Fibroblast of lung (primary cell): ENCODE results near the gene GLIPR1L2. TPM values are rescaled to one million over a fixed set of nuclear protein-coding genes. Genes with fewer than 3 reads are reported as not detected.

Experiments
- DNase-seq, 2 donors: peaks; one replicate each; pipeline versions ENCODE4 v3.0.0 to v3.0.0-alpha.2; 2010; ENCODE audit warnings: low read depth in 2 of 2
- H2AFZ ChIP-seq: 2 replicates; pipeline ENCODE4 v1.5.1; 2012; ENCODE audit warnings: low read length, control low read depth, inconsistent platforms
- H3K27ac ChIP-seq: 2 replicates; pipeline ENCODE4 v1.5.1; 2011; ENCODE audit warnings: low read length, control low read depth; ENCODE audit not compliant: insufficient read depth
- H3K27me3 ChIP-seq: 2 replicates; pipeline ENCODE4 v1.5.1; 2011; ENCODE audit warnings: mild to moderate bottlenecking, low read length; ENCODE audit not compliant: control insufficient read depth, insufficient read depth
- H3K36me3 ChIP-seq: 2 replicates; pipeline ENCODE4 v1.5.1; 2011; ENCODE audit warnings: low read length; ENCODE audit not compliant: control insufficient read depth, insufficient read depth
- H3K4me1 ChIP-seq: 2 replicates; pipeline ENCODE4 v1.5.1; 2011; ENCODE audit warnings: low read length; ENCODE audit not compliant: control insufficient read depth, insufficient read depth; ENCODE audit errors: extremely low read depth
- H3K4me2 ChIP-seq: 2 replicates; pipeline ENCODE4 v1.5.1; 2011; ENCODE audit warnings: low read length, control low read depth; ENCODE audit not compliant: insufficient read depth; ENCODE audit errors: extremely low read depth
- H3K4me3 ChIP-seq, 4 experiments: fragments of 200-600 bp in 1 of 4; sonication (generic) in 1 of 4; replicated peaks in 1 of 4; 2 replicates each; pipeline ENCODE4 v1.5.1; 2011 to 2016; ENCODE audit warnings: low read length in 4 of 4, low read depth in 3 of 4, mild to moderate bottlenecking in 3 of 4, control low read depth in 2 of 4, inconsistent platforms in 1 of 4, mixed read lengths in 1 of 4; ENCODE audit not compliant: insufficient read depth in 1 of 4; ENCODE audit errors: control extremely low read depth in 1 of 4
- H3K79me2 ChIP-seq: 2 replicates; pipeline ENCODE4 v1.5.1; 2012; ENCODE audit warnings: mild to moderate bottlenecking, low read length, inconsistent platforms; ENCODE audit not compliant: control insufficient read depth, insufficient read depth
- H3K9ac ChIP-seq: 2 replicates; pipeline ENCODE4 v1.5.1; 2011; ENCODE audit warnings: mild to moderate bottlenecking, low read length, control low read depth; ENCODE audit not compliant: insufficient read depth
- H3K9me3 ChIP-seq: 2 replicates; pipeline ENCODE4 v1.5.1; 2012; ENCODE audit warnings: low read depth, low read length; ENCODE audit not compliant: control insufficient read depth, insufficient read depth
- H4K20me1 ChIP-seq: 2 replicates; pipeline ENCODE4 v1.5.1; 2011; ENCODE audit warnings: low read length; ENCODE audit not compliant: control insufficient read depth, insufficient read depth; ENCODE audit errors: extremely low read depth
- EZH2 ChIP-seq: IDR thresholded peaks from 2 replicates; pipeline ENCODE4 v1.5.1; 2012; ENCODE audit warnings: low read length, control low read depth, mild to moderate bottlenecking; ENCODE audit errors: missing control alignments
- polyA plus RNA-seq, 2 donors: library from polyadenylated mRNA; depleted of rRNA in 1 of 2; stranded (reverse) in 1 of 2; unstranded in 1 of 2; fragments of >200 nt; gene quantifications; 2 replicates each; pipeline ENCODE4 v1.2.1, GENCODE V29; 2011 to 2012; ENCODE audit warnings: missing spikeins in 1 of 2
- total RNA-seq: library from RNA; depleted of rRNA; stranded (reverse); fragments of >200 nt; gene quantifications from 2 replicates; pipeline ENCODE4 v1.2.1, GENCODE V29; 2014
- TF ChIP-seq, protein P1 (sequence below), 2 donors: IDR thresholded peaks in 1 of 2; conservative IDR thresholded peaks in 1 of 2; 1 replicate in 1 of 2; 2 replicates in 1 of 2; pipeline ENCODE4 v1.5.1; 2011 to 2012; ENCODE audit warnings: low read length in 2 of 2, control low read depth in 1 of 2, inconsistent platforms in 1 of 2, low read depth in 1 of 2, mild to moderate bottlenecking in 1 of 2

The GLIPR1L2 gene
- total and polyA plus RNA-seq, 2 donors (not counting 1 experiment from before 2014, with no cell fraction given), result 0.33 TPM

DNA sequence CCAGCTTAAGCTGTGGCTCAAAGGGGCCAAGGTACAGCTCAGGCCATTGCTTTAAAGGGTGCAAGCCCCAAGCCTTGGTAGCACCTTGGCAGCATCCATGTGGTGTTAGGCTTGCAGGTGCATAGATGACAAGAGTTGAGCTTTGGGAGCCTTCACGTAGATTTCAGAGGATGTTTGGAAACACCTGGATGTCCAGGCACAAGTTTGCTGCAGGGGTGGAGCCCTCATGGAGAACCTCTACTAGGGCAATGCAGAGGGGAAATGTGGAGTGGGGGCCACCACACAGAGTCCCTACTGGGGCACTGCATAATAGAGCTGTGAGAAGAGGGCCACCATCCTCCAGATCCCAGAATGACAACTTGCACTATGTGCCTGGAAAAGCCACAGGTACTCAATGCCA lies 37.9 kb downstream of the GLIPR1L2 start:
- no peak overlapping the region for H3K9ac ChIP-seq
- TF ChIP-seq, protein P1, sequence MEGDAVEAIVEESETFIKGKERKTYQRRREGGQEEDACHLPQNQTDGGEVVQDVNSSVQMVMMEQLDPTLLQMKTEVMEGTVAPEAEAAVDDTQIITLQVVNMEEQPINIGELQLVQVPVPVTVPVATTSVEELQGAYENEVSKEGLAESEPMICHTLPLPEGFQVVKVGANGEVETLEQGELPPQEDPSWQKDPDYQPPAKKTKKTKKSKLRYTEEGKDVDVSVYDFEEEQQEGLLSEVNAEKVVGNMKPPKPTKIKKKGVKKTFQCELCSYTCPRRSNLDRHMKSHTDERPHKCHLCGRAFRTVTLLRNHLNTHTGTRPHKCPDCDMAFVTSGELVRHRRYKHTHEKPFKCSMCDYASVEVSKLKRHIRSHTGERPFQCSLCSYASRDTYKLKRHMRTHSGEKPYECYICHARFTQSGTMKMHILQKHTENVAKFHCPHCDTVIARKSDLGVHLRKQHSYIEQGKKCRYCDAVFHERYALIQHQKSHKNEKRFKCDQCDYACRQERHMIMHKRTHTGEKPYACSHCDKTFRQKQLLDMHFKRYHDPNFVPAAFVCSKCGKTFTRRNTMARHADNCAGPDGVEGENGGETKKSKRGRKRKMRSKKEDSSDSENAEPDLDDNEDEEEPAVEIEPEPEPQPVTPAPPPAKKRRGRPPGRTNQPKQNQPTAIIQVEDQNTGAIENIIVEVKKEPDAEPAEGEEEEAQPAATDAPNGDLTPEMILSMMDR (conservative IDR thresholded peaks at IDR 0.05 in 1 of 2, IDR thresholded peaks at IDR 0.05 in 1 of 2; ENCODE audit: low read depth in 1 of 2, low read length in 2 of 2), result no peak
- TF ChIP-seq EZH2, result no peak
- H3K27ac ChIP-seq, result no peak overlapping the region
- no peaks in the 10 kb centered on the region for H3K79me2 ChIP-seq
- no peaks in the 10 kb centered on the region for H3K27me3 ChIP-seq
- DNase-seq, result no peak
- no peaks in the 10 kb centered on the region for H3K4me1 ChIP-seq
- H2AFZ ChIP-seq, result no peak overlapping the region
- no peaks in the 10 kb centered on the region for H3K9me3 ChIP-seq
- H3K4me3 ChIP-seq, result no peak overlapping the region
- H4K20me1 ChIP-seq, result no peaks in the 10 kb centered on the region
- H3K4me2 ChIP-seq, result no peak overlapping the region
- H3K36me3 ChIP-seq, result no peaks in the 10 kb centered on the region

GRCh38 chr12:75432924-75433323 lies 42.0 kb downstream of the GLIPR1L2 start:
- Histone ChIP-seq H3K36me3 (no peaks in the 10 kb centered on the region), H3K79me2 (no peaks in the 10 kb centered on the region), H2AFZ (no peak overlapping the region), H3K4me3 (no peak overlapping the region), H3K4me1 (no peaks in the 10 kb centered on the region), H3K27me3 (no peaks in the 10 kb centered on the region), H4K20me1 (no peaks in the 10 kb centered on the region), H3K4me2 (no peak overlapping the region), H3K9me3 (no peaks in the 10 kb centered on the region), H3K27ac (no peak overlapping the region), H3K9ac (no peak overlapping the region)
- no peak for TF ChIP-seq EZH2
- TF ChIP-seq, protein P1 (conservative IDR thresholded peaks at IDR 0.05 in 1 of 2, IDR thresholded peaks at IDR 0.05 in 1 of 2; ENCODE audit: low read depth in 1 of 2, low read length in 2 of 2), result no peak
- DNase-seq, result no peak

- Histone ChIP-seq H3K36me3 (no peaks in the 10 kb centered on the region), H4K20me1 (no peaks in the 10 kb centered on the region), H3K4me1 (peaks cover 3% of the 10 kb centered on the region), H3K27me3 (no peaks in the 10 kb centered on the region), H2AFZ (no peak overlapping the region), H3K4me2 (no peak overlapping the region), H3K27ac (no peak overlapping the region), H3K79me2 (no peaks in the 10 kb centered on the region), H3K4me3 (no peak overlapping the region), H3K9me3 (no peaks in the 10 kb centered on the region), H3K9ac (no peak overlapping the region)
- TF ChIP-seq, protein P1 (conservative IDR thresholded peaks at IDR 0.05 in 1 of 2, IDR thresholded peaks at IDR 0.05 in 1 of 2; ENCODE audit: low read depth in 1 of 2, low read length in 2 of 2), result peak in 1 of 2 donors; percentile 44
- TF ChIP-seq EZH2, result no peak
- DNase-seq, result peak; percentile 44 to 49
Observed at GRCh38 chr12:75437564-75437963, 46.7 kb downstream of the GLIPR1L2 start.
